Stimulated activated CD4-positive, alpha-beta T cell treated with anti-CD3 and anti-CD28 coated beads, TNF-alpha, amount 100 ng/mL, for 48 hours (primary cell): ENCODE measurements around the gene TFDP2.
"Not testable (repeated sequence)": the region's sequence is repeated elsewhere in the genome, so short reads cannot be mapped to it uniquely, and the experiment has no call there.

ENCODE experiments used
- DNase-seq, 3 donors: peaks; one replicate each; pipeline ENCODE4 v3.0.0-alpha.2; 2020; ENCODE audit warnings: low read depth in 3 of 3

TFDP2 gene

DNA sequence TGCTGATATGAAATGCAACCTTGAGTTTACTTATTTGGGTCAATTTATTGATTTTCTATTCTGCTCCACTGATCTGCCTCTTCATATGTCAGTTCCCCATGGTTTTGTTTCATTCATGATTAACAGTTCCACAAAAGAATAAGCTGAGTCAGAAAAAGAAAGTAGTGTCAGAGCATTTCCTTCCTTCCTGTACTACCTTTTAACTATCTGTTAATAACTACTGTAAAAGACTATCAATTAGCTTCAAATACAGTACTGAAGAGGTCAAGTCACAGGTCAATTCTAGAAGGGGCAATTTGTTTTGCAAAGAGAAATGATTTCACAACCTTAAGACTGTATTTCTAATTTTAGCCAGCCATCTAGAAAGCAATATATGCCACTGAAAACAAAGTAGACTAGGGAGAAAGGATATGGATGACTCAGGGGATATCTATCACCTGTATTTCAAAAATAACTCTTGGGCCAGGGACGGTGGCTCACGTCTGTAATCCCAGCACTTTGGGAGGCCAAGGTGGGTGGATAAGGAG, 129.5 kb downstream of the TFDP2 start:
- DNase-seq = no peak

DNA sequence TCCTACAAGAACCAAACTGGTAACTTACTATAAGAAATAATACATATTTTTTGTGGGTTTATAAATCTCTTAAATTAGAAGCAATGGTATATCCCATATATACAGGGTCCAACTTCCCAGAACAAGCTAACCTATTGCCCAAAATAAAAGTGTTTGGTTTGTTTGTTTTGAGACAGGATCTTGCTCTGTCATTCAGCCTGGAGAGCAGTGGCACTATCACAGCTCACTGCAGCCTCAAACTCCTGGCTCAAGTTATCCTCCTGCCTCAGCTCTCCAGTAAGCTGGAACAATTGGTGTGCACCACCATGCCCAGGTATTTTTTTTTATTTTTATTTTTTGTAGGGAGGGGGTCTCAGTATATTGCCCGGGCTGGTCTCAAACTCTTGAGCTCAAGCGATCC, 135.4 kb downstream of the TFDP2 start:
- no peak for DNase-seq

DNA sequence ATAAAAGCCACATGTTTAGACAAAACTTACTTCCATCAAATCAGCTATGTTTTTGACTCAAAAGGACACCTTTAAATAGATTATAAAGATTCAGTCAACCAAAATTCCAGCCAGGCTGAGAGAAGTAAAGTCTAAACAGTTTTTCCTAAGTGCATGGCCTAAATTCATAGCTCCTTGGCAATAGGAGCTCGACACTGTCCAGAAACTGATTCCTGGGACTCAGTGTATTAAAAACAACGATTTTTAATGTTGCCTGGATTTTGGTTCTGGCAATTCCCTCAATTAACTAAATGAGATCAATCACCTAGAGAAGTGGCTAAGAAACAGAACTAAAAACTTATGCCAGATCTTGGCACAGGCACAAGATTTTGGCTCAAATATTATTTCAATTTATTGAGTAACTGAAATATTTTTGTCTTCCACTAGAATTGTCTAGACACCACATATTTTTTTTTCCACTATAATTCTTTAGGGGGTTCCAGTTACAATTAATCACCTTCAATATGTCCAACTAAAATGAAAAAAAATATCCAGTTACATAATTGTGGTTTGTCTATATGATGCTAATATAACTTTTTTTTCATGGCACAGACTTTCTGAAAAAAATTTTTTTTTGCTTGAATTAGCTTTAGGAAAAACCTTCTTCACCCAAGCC, 135.9 kb downstream of the TFDP2 start:
- no peak for DNase-seq

DNA sequence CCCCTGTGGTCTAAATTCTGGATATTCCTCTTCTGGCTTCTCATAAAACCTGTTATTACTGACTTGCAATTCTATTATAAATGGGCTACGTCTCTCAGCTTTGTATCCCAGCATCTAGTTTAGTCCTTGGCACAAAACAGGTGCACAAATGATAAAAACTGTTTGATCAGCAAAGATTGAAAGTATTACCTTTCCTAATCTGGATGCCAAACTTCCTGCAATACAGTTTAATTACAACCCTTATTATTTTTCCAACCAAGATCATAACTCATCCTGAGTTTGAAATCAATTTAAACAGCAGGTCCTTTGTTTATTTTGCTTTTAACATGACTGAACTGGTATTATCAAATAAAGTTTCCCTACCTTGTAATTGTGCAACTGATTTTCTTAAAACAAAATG, 140.3 kb downstream of the TFDP2 start:
- DNase-seq = no peak

DNA sequence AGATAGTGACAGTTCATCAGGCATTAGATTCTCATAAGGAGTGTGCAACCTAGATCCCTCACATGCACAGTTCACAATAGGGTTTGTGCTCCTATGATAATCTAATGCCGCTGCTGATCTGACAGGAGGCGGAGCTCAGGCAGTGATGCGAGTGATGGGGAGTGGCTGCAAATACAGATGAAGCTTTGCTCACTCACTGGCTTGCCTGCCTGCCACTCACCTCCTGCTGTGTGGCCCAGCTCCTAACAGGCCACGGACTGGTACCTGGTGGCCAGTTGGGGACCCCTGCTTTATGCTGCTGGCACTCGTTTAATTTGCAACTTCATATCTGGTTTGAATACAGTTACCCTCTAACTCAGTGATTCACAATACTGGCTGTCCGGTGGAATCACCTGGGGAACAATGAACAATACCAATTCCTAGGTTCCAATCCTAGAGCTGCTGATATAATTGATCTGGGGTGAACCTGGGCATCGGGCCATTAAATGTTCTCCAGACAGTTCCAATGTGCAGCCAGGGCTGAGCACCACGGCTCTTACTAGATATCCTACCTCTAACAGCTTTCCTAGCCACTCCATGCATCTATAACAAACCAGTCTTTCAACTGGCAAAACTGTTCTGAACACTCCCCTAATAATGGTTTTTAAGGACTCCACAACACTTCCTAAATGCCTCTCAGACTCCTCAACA, 141.5 kb downstream of the TFDP2 start:
- DNase-seq = no peak

DNA sequence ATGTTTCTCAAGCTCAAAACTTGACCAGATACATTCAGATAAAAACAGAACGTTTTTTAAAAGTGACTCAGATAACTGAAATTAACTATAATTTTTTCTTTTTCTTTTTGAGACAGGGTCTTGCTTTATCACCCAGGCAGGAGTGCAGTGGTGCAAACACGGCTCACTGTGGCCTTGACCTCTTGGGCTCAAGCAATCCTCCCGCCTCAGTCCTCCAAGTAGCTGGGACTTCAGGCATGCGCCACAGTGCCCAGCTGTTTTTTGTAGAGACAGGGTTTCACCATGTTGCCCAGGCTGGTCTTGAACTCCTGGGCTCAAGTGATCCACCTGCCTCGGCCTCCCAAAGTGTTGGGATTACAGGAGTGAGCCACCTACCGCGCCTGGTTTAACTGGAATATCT, 144.4 kb downstream of the TFDP2 start:
- not testable (repeated sequence) for DNase-seq

DNA sequence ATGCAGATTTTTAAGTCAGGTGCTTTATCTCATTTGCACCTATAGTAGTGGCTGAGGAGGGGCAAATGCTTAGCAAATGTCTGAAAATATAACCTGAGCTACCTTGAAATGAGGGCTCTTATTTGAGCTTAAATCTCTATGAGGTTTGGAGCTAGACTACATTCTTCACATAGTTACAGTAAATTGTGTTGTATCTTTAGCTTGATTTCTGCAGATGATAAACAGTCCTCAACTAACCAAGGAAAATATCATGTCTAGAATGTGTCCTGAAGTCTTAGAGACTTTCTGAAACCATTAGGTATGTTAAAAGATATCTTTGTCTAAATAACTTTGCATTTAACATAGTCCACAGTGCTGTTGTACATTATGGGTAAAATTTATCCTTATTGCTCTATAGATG, 145.3 kb downstream of the TFDP2 start:
- DNase-seq = no peak

DNA sequence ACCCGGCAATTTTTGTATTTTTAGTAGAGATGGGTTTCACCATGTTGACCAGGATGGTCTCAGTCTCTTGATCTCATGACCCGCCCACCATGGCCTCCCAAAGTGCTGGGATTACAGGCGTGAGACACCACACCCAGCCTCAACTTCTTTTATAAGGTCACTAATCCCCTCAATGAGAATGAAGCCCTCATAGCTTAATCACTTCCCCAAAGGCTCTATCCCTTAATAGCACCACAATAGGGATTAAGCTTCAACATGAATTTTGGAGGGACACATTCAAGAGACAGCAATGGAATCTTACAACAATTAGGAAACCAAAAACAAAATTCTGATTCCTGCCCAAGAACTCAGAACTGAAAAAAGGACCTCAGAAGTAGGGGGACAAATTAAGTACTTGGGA, 146.1 kb downstream of the TFDP2 start:
- DNase-seq = no peak

DNA sequence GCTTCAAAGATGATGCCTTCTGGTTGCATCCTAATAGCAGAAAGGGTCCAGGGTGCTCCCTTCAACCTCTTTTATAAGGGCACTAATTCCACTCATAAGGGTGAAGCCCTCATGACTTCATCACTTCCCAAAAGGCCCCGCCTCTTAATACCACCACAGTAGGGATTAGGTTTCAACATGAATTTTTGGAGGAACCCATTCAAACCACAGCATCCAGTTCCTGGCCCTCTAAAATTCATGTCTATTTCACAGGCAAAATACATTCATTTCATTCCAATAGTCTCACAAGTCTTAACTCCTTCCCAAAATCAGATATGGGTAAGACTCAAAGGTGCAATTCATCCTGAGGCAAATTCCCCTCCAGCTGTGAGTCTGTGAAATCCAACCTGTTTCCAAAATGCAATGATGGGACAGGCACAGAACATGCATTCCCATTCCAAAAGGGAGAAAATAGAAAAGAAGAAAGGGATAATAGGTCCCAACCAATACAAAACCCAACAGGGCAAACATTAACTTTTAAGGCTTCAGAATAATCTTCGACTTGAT, 148.9 kb downstream of the TFDP2 start:
- no peak for DNase-seq

DNA sequence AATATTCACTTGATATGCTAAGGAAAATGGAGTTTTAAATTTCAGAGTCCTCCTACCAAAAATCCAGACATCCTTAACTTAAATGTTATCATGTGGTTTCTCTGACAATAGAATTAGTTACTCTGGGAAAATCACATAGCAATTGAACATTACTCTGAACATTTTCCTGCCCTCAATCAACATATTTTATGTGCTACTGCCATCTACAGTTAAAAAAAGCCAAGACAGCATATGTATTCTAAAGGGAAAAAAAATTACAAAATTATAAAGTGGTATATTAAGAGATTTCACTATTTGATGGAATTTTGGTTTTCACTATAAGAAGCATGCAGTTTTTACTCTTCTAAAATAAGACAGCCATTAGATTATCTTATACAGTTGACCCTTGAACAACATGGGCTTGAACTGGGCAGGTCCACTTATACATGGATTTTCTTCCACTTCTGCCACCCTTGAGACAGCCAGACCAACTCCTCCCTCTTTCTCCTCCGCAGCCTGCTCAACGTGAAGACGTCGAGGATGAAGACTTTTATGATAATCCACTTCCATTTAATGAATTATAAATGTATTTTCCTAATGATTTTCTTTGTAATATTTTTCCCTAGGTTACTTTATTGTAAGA, 150.6 kb downstream of the TFDP2 start:
- DNase-seq = no peak

DNA sequence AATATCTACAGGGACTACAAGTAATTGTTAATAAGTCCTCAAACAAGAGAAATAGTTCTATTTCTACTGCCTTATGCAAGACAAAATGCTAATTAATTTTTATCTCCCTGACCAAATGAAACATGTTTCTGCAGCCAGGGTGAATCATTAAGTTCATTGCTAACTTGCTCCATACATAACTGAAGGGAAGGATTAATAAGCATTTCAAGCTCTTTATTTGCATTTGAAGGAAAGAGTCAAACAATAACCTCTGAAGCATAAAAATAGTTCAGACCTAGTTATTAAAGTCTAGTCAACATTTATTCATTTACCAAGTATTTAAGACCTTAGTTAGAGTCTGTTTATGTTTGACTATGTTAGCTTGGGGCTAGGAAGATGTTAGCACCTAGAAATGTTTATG, 152.9 kb downstream of the TFDP2 start:
- no peak for DNase-seq

DNA sequence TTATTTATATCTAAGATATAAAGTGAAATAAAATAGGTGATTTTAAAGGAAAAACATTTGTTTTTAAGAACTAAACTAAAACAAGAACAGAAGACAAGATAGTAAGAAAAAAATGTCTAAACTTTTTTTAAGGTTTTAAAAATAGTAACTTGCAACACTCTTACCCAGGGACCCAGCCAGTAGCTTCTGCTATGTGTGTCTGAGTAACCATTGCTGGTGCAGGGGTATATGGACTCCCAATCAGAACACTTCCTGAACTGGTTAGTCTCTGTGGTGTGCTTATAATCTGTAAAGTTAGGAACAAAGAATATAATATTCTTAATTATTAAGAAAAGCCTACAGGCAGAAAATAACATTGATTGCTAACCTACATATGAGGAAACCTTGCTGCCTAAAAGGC, 154.5 kb downstream of the TFDP2 start:
- DNase-seq = no peak

DNA sequence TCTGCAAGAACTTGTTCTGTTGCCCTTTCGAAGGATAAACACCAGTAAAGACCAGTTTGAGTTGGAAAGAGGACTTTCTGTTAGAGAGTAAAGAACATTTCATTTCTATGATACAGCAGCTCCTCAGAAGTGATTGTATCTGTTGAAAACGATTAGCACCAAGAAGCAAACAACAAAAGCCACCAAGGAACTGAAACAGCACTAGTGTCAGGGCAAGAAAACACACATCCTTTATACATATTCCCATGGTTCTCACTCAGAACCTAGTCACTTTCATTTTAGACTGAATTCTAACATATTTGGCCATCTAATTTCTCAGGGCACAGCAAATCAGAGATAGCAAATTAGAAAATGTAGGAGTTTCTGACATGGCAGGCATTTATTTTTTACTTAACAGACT, 156.8 kb downstream of the TFDP2 start:
- DNase-seq = no peak

DNA sequence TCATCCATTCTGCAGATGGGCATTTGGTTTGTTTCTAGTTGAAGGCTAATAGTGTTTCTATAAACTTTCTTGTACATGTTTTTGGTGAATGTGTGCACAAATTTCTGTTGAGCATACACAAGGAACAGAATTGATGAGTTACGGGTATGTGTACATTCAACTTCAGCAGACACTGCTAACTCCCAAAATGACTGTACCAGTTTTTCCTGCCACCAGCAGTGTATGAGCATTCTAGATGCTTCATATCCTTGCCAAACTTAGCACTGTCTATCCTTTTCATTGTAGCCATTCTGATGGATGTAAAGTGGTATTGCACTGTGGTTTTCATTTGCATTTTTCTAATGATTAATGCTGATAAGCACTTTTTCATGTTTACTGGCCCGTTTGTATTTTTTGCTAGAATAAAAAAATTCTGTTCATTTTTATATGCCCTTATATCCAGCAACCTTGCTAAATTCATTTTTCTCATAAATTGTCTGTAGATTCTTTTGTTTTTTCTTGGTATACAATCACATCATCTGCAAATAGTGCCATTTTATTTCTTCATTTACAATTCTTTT, 162.7 kb downstream of the TFDP2 start:
- no peak for DNase-seq

DNA sequence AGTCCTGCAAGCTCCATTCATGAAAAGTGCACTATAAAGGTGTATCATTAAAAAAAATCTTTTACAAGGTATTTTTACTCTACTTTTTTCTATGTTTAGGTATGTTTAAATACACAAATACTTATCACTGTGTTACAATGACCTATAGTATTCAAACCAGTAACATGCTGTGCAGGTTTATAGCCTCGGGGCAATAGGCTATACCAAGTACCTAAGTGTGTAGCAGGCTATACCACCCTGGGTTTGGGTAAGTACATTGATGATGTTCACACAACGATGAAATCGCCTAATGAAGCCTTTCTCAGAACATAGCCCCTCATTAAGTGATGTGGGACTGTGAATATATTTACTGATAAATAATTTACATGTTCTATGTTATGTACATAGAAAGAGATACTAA, 168.3 kb downstream of the TFDP2 start:
- no peak for DNase-seq

DNA sequence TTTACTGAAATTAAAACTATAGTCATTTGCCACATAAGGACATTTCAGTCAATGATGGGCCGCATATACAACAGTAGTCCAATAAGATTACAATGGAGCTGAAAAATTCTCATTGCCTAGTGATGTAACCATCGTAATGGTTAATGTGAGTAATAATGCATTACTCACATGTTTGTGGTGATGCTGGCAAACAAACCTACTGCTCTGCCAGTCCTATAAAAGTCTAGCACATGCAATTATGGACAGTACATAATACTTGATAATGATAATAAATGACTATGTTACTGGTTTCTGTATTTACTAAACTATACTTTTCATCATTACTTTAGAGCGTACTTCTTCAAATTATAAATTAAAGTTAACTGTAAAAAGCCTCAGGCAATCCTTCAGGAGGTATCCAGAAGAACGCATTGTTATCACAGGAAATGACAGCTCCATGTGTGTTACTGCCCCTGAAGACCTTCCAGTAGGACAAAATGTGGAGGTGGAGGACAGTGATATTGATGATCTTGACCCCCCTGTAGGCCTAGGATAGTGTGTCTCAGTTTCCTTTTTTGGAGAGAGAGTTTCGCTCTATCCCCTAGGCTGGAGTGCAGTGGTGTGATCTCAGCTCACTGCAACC, 170.2 kb downstream of the TFDP2 start:
- no peak for DNase-seq

DNA sequence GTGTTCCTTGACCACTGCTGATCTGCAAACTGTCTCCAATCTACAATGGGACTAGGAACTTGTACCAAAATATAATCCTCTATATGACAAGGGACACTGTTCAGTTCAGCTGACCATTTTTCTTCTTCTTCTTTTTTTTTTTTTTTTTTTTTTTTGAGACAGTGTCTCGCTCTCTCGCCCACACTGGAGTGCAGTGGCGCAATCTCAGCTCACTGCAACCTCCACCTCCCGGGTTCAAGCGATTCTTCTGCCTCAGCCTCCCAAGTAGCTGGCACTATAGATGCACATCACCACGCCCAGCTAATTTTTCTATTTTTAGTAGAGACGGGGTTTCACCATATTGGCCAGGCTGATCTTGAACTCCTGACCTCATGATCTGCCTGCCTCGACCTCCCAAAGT, 174.6 kb downstream of the TFDP2 start:
- DNase-seq = not testable (repeated sequence)

DNA sequence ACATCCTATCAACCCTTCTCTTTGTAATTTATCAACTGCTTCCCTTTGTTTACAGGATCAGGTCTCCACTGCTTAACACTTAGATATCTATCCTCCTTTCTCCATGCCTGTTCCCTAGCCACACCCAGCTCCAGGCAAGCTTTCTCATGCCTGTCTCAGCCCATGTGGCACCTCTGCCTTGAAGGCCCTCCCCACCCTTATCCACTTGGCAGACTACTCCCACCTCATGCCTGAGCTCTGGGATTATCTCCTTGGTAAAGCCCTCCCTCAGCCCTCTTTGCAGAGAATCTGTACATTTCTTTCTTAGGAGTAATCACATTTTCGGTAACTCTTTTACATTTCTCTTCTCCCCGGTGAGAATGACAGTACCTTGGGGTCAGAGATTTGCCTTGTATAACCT, 176.9 kb downstream of the TFDP2 start:
- no peak for DNase-seq

DNA sequence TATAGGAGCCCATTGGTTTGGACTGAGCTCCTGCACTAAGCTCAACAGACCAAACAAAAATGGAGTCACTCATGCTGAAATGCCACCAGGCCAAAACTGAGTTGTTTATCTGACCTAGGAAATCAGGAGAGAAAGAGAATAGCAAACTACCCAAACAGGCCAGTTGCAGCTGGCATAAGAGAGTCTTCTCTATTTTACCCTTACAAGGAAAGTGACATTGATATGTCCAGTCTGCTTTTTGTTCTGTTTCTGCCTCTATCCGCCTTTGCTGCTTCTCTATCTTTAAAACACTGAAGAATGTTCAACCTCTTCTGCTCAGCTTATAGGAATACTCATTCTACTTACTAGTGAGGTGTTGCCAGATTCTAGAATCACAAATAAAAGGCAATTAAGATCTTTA, 177.8 kb downstream of the TFDP2 start:
- DNase-seq = no peak

DNA sequence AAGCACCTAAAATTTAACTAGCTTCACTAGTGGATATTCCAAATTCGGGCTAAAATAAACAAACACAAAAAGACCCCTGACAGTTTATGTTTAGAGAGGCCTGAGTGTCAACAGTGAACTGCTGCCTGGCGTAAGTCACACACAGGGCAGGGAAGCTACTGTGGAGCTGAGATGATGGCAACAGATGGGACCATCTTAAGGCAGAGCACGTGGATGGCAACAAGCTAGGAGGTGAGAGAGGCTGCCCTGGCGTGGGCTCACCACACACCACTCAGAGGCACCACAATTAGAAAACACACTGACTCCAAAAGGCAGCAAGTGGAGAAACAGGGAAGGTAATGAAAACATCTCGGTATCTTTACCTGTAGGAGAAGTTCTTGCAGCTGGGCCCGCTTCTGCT, 179.6 kb downstream of the TFDP2 start:
- DNase-seq = no peak

DNA sequence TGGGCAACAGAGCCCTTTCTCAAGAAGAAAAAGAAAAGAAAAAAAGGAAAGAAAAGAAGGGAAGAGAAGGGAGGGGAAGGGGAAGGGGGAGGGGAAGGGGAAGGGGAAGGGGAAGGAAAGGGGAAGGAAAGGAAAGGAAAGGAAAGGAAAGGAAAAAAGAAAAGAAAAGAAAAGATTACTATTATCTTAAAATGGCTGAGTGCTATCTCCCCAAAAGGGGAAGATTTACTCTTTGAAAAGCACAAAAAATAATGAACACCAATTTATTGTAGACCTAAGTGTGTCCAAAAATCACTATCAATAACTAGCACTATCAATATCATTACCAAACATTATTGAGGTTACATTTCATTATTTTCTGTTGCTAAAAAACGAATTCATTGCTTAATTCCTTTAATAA, 183.9 kb downstream of the TFDP2 start:
- DNase-seq = no peak

DNA sequence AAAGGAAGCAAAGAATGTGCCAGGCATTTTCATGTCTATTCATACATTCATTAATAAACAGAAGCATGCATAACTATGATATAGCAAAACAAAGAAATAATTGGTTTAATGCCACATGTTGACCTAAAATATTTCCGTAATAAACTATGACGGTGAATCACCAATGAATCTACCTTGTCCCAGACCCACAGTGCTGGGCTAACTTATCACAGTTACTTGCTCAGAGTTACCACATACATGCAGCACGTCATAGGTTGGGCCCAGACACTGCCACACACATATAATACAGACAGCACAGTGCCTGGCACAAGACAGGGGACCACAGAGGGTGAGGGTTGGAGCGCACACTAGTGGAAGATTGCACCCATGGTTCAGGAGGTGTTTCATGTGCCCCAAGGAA, 186.0 kb downstream of the TFDP2 start:
- DNase-seq = no peak
